Stimulated activated CD4-positive, alpha-beta T cell treated with anti-CD3 and anti-CD28 coated beads, Interleukin-12 subunit alpha, Interleukin-12 subunit beta, amount 100 ng/mL, for 24 hours (primary cell): ENCODE data around the gene SNRPD3.
A peak's percentile ranks its signal among the peaks of the same experiment; 100 is the strongest.
"Not testable (repeated sequence)": the region's sequence is repeated elsewhere in the genome, so short reads cannot be mapped to it uniquely, and the experiment has no call there.

Source experiments
- DNase-seq, 2 experiments: peaks; one replicate each; pipeline ENCODE4 v3.0.0-alpha.2; 2020; ENCODE audit warnings: low read depth in 2 of 2

Gene SNRPD3

DNA sequence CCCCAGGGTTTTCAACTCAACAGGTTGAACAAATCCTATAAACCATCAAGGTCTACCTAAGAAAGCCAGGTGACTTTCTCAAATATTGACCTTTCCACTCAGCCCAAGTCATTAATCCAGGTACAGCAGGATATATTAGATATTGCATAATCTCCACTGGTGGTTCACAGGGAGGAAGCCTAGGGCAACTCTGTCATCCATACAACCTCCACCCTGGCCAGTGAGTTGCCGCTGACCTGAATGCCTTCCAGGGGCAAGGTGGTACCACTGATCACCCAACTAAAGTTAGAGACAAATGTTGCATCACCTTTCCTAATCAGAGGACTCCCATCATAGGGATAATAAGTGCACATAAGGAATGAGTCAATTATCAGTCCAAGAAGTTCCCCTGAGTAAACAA is 23.7 kb upstream of the SNRPD3 start:
- DNase-seq = no peak

DNA sequence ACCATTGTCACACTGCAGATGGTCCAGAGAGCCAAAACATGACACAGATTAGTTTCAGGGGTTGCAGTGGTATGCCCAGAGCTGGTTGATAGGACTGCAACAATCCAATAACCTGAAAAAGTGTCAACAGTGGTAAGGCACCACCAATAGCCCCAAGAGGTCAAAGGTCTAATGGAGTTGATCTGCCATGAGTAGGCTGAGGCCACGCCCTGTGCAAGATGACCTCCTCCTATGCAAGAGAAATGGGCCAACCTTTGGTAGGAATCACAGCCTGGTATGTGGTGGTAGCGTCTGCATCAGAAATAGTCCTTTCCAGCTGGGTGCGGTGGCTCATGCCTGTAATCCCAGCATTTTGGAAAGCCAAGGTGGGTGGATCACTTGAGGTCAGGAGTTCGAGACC is 20.5 kb upstream of the SNRPD3 start:
- no peak for DNase-seq

DNA sequence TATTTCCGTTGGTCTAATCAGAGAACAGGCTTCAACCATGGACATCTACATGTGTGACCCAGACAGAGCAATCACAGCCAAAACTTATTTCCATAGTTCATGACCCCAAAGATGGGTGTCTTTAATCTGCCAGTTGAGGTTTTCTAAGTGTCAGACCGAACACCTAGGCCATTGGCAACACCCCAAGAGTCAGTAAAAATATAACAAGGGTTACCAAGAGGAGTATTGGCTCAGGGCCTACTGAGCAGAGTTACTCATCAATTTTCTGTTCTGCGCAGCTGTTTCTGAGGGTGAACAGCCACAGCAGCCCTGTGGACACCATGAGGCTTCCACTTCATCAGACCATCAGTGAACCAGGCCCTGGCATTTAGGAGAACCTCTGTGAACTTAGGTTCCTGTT is 19.7 kb upstream of the SNRPD3 start:
- DNase-seq = no peak

DNA sequence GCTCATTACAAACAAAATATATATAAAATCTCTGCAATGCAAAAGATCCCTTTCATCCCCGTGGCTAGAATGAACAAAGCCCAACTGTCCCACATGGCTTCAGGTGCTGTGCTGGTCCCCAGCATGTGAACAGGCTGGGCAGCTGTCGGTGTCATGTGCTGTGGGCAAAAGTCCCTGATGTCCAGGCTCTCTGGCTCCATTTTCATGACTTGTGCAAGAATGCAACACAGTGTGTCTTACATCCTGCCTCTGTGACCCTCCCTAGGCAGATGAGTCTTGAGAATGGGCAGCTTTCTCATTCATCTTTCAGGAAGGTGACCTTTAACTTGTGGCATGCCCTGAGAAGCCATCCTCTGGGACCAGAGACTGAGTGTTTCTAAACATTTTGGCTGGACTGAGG is 15.3 kb upstream of the SNRPD3 start:
- no peak for DNase-seq

DNA sequence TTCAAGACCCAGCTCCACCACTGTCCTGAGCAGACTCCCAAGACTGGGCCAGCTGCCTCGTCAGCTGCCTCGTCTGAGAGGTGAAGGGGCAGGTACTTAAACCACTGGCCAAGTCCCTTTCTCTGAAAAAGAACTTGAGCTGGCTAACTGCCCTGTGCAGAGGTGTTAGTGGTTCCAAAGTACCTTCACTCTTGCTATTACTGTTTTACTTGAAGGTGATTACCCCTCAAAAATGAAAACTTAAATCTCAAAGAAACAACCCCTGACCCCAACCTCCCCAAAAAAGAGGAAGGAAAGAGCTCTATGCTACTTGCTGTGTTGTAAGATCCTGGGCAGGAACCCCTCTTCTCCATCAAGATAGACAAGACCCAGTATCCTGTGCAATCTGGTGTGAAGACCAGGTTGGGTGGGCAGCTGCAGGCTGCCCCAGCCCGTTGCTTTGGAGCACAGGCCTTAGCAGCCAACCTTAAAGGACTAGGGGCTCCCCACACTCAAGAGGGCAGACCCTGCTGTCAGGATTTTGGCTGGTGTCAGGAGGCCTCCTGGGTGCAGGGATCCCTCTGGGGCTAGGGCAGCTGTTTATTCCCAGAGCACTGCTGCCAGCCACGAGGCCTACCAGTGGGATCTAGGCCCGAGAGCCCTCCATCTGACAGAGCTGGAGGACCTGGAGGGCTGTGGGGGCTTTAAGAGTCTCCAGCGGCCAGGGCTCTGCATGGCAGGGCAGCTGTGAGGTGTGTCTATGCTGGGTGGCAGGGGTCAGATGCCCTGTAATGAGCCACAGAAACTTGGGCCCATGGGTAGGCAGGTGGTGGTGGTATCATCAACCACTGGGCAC is 13.9 kb upstream of the SNRPD3 start:
- DNase-seq = no peak

DNA sequence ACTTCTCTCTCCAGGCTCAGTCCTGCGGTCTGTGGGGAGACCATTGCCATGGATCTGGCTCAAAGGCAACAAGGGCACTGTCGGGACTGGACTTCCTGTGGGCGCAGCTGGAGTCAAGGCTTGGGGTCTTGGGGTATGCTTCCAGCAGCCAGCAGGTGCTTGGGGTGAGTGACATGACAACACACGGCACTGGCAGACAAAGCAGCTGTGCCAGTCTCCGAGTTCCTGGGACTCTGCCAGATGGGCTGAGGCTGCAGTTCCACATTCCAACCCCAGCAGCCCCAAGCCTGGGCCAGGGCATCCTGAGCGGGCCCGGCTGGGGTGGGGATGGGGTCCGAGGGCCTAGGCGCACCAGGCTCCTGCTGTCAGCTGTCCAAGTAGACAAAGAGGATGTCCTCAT is 13.2 kb upstream of the SNRPD3 start:
- no peak for DNase-seq

DNA sequence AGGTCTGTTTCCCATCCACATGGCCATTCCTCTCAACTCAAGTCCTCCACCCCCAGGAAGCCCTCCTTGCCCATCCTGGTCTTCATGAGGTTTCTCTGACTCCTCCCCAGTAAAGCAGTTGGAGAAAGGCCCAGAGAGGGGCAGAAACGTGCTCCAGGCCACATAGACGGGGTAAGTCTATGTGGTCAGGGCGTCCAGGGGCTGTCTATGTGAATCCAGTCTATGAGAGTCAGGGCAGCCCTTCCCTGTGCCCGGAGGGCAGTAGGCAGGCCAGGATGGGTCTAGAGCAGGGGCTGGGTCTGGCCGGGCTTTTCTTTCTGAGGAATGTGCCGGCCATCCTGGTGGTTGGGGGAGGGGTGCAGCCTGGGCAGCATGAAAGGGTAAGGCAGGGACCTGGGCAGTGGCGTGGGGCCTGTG is 12.6 kb upstream of the SNRPD3 start:
- DNase-seq = no peak

DNA sequence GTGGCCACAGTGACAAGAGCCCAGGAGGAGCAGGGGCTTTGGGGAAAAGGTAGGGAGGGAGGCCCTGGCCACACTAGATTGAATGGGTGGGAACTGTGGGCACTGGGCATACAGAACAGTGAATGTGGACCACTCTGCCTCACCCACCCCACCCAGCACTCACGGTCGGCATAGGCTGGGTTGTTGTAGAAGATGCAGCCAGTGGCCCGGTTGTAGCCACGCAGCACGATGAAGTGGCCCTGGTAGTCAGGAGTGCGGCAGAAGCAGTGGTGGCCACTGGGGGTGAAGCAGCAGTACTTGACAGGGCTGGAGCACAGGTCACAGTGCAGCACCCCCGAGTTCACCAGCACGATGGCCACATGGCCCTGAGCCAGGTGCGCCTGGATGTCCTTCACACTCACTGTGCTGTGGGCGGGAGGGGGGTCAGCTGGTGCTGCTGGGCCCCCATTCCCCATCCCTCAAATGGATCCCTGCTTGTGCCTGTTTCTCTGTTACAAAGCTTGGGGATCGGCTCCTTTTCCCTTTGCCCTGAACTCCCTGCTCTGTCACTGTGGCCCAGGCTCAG is 12.0 kb upstream of the SNRPD3 start:
- no peak for DNase-seq

DNA sequence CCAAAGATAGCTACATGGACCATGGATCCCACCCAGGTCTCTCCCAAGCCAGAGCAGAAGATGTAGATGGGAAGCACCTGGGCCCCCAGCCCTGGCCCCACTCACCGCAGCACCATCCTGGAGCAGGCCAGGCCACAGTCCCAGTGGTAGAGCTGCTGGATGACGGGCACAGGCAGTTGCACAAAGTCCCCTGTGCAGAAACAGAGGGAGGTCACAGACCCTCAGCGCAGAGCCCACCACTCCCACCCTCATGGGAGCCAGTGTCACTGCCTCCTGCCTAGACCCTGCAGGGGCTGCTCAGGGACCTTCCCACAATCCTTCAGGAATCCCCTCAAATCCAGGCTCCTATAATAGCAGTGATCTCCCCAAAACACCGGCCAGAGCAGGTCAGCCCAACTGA is 7.0 kb upstream of the SNRPD3 start:
- DNase-seq = no peak

DNA sequence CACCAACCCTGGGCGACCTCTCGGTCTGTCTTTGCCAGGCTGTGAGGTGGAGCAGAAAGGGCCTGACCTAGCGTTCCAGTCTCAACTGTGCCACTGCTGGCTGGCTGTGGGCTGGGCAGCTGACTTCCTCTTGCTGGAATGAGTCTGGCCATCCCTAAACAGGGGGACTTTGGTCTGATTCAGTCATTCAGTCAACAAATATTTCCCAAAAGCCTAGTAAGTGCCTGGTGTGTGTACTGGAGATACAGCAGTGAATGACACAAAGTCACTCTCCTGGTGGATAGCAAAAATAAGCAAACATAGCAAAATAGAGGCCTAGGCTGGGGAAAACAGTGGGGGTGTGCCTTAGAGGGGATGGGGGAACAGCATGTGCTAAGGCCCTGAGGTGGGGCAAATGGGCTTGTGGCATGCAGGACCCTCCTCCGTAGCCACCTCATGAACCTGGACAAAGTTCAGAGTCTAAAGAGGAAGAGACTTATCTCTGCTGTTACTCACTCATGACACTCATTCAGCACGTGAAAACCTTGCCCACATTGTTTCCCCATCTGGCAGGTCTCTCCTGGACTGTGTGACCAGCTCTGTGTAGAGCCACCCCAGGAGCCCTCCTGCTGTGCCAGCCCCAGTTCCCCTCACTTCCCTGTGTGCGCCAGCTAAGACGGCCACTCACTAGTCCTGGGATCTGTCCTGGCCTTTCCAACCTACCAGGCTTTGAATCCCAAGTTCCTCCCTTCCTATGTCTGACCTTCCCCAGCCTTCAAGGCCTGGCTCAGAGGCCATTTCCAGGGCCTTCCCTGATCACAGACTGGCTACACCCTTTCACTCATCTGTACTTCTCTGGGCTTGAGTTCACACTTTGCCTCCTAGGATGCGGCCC is 5.5 kb upstream of the SNRPD3 start:
- DNase-seq = no peak

DNA sequence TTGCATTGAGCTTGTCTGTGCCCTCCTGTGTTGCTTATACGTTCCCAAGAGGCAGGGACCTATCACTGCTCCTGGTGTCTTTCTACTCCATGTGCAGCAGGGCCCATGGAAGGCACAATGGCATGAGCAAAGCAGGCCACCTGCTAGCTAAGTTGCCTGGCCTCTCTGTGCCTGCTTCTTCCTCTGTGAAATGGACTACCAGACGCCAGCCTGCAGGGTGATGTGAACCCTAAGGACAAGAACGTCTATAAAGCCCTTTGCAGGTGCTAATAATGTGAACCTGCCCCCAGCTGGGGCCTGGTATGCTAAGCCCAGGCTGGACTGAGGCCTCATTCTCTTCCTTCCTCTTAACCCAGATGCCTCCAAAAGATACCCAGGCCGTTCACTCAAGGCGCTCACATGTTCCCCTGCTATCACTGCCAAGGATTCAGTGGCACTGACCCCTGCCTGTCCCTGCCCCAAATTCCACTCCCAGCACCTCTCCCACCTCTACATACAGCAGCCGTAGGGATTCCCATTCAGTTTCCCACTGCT is 4.8 kb upstream of the SNRPD3 start:
- DNase-seq = no peak

DNA sequence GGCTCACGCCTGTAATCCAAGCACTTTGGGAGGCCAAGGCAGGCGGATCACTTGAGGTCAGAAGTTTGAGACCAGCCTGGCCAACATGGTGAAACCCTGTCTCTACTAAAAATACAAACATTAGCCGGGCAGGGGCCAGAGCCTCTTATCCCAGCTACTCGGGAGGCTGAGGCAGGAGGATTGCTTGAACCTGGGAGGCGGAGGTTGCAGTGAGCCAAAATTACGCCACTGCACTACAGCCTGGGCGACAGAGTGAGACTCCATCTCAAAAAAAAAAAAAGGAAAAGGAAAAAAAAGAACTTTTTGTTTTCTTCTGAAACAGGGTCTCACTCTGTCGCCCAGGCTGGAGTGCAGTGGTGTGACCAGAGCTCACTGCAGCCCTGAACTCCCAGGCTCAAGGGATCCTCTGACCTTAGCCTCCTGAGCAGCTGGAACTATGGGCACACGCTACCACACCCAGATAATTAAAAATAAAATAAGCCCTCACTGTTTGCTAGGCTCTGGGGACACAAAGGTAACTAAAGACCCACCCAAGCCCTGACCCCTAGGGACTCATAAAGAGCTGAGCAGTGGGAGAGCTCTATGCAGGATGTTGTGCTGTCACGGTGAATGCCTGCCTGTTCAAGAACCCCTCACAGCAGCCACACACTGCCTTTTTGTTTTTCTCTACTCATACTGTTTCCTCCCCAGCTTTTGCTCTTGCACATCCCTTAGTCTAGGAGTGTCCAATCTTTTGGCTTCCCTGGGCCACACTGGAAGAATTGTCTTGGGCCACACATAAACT is 3.1 kb upstream of the SNRPD3 start:
- DNase-seq = not testable (repeated sequence)

DNA sequence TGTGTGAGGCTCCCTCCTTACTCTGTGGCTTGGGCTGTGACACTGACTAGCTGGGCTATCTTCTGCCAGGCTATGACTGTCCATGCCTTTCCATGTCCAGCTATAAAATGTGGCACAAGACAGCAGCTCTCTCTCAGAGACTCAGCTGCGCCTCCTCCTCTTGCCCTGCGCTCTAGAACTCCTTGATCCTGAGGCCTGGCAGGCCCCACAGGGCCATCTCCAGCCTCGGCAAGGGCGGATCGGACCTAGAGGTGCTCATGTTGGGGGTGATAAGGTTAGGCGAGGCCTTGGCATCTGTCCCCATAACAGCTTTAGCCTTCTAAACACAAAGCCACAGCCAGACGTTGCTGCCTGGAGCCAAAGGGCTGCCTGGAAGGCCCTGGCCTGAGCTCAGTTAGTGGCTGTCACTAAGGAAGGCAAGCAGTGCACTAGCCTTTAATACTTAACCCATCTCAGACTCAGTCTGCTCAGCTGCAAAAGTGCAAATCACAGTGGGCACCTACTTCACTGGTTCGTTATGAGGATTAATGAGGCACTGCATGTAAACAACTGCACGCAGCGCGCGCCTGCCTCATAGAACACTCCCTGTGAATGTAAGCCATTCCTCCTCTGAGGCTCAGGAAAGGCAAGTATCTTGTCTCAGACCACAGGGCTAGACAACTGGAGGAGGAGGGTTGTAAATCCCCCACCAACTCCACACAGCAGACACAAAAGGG is 2.0 kb upstream of the SNRPD3 start:
- no peak for DNase-seq

DNA sequence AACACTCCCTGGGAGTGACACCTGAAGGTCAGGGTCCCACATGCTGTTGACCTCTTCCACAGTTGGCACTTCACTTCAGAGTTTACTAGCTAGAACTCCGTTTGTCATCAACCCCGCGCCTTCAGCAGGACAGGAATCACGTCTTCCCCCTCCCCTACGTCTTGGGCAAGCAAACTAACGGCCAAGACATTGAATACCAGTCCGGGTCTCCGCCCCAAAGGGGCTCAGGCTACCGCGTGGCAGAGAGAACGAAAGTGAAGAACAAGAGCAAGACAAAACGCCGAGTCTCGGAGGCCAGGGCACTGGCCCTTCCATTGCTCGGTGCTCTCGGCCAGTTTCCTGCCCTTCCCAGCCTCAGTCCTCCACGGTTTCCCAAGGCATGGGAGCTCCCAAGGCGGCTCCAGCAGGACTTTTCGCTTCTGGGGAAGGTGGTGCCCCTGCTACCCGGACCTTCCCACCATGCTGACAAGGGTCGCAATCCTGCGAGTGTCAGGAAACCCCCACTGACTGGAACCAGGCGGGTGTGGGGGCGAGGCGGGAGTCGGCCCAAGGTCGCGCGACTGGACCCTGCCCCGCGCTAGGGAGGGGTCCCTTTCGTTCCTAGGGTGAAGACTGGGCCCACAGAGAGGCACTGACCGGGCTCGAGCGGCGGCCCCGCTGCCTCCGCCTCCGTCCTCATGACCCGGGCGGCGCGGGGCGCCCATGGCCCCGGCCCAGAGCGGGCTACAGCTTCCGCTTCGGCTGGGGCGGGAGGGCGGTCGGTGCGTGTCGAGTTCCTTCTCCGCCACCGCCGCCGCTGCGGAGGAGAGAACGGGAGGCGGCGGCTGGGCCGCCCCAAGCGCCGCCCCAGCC is 1.3 kb upstream of the SNRPD3 start, which contains the start of gene GUCD1:
TSS of gene GUCD1 (minus strand) at position 826 of the 852 bp plus-strand sequence. CDS start at position 679, 147 bp downstream.
- DNase-seq = peak; percentile 8 to 24

DNA sequence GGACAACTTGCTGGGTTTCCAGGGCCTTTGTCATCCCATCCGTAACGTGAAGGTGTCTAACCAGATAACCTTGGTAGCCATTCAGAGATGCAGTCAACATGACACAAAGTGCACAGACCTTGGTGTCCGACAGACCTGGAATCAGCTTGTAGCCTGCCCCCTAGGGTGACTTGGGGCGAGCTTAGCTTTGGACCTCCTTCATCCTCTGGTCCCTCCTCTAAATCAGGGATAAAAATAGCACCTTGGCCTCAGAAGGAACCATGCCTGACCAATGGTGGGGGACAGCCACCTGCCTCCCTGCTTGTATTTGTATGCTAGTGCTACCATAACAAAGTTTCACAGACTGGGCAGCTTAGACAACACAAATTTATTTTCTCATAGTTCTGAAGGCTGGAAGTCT is 3.7 kb downstream of the SNRPD3 start:
- no peak for DNase-seq

DNA sequence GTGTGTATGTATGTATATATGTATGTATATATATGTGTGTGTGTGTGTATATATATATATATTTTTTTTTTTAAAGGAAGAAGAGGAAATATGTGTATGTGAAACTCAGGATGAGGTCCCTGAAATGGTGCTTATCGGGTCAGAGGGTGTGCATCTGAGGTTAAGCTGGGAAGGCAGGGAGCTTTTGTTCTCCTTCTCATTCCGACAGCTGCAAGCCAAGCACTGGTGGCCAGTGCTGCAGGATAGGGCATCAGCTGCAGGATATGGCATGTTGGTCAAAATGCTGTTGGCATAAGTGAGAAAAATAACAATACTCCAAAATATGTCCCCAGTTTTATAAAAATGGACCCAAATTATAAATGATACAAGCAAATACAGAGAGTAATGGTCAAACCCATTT is 7.4 kb downstream of the SNRPD3 start:
- DNase-seq = no peak

DNA sequence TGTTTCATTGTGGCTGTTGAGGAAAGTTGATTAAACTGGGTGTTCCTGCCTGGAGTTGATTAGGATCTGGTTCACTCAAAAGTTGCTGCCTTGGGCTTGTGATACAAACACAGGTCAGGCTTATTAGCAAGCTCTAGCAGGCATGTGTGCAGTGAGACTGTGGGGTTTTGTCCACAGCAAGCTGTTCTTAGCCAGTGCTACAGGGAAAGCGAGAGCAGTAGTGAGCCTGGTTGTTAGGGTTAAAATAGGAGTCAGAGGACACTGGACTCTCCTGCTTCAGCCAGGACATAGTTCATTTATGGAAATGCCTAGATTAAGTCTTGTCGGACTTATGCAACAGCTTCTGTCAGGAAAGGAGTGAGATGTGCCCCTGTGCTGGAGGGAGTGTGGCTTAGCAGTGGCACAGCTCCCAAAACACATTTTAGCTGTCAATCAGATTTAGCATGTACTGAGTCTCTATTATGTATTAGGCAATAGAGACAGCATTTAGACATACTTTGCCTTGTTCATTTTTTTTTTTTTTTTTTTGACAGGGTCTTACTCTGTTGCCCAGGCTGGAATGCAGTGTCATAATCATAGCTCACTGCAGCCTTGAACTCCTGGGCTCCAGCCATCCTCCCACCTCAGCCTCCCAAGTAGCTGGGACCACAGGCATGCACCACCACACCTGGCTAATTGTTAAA is 8.7 kb downstream of the SNRPD3 start:
- no peak for DNase-seq

DNA sequence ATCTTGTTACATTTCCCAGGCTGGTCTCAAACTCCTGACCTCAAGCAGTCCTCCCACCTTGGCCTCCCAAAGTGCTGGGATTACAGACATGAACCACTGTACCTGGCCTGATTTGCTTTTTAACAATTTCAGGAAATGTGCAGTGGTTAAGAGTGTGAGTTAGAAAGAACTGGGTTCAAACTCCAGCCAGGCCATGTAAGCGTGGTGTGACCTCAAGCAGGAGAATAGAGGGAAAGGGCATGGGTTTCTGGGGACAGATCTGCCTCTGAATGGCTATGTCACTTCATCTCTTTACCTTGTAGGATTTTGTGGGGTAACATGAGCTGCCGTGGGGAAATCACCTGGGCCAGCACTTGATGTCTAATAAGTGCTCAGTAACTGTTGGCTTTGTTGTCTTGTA is 9.3 kb downstream of the SNRPD3 start:
- no peak for DNase-seq

DNA sequence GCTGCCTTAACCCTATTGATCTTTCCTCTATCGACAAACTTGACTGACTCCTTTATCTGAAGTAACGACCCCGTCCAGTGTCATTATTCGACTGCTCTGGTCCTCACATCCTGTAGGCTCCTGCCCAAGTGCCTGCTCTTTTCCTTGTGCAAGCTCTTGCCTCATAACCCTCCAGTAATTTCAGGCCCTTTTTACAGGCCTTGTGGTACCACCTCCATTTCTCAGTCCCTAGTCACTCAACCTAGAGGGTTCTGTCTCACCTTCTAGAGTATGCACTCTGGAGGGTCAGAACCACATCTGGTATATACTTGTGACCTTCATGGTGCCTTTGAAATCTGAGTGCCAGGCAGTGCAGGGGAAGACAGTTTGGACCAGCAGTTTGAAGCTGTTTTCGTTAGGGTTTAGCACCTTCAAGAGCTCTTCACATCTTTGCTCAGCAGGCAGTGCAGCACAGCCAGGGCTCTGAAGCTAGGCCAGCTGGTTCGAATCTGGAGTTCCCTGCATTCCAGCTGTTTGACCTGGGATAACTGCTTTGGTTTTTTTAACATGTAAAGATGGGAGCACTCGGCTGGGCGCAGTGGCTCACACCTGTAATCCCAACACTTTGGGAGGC is 11.2 kb downstream of the SNRPD3 start:
- no peak for DNase-seq
